ENCODE data around the gene CCDC33.

The CCDC33 gene

GRCh38 chr15:74320352-74321247, 84.5 kb downstream of the CCDC33 start:
- Histone ChIP-seq H4K8ac (ENCODE audit: low read depth, low read length) (no peak overlapping the region), H3K4me1 (ENCODE audit: control insufficient read depth in 2 of 2, insufficient read depth in 1 of 2, low read depth in 1 of 2, low read length in 2 of 2) (peaks cover 24 to 42% of the 10 kb centered on the region in 2 donors), H3K36me3 (replicated peaks in 1 of 2; ENCODE audit: control insufficient read depth in 2 of 2, insufficient read depth in 2 of 2, low read length in 2 of 2) (no peaks in the 10 kb centered on the region), H2BK15ac (ENCODE audit: low read length) (no peak overlapping the region), H3K14ac (ENCODE audit: low read length) (peak overlapping the region; percentile 65), H2BK12ac (ENCODE audit: low read length) (peak overlapping the region; percentile 53), H2AFZ (ENCODE audit: low read length) (peak overlapping the region; percentile 64), H3K18ac (ENCODE audit: low read length) (peak overlapping the region; percentile 83), H2BK5ac (ENCODE audit: low read length) (peak overlapping the region; percentile 59), H3K4me3 (ENCODE audit: low read length in 2 of 2) (no peak overlapping the region), H2BK120ac (ENCODE audit: low read depth, low read length) (peak overlapping the region; percentile 16), H3K4ac (ENCODE audit: low read length) (no peak overlapping the region), H4K91ac (ENCODE audit: low read depth, low read length, poor library complexity) (no peak overlapping the region), H3K27ac (replicated peaks; ENCODE audit: low read length) (peak overlapping the region; percentile 47), H3K4me2 (ENCODE audit: insufficient read depth, low read length, poor library complexity, severe bottlenecking) (no peak overlapping the region), H3K9me3 (replicated peaks in 1 of 2; ENCODE audit: control insufficient read depth in 2 of 2, insufficient read depth in 1 of 2, low read depth in 1 of 2, low read length in 2 of 2) (no peaks in the 10 kb centered on the region), H3K9ac (ENCODE audit: low read depth, low read length, poor library complexity) (peak overlapping the region; percentile 46), H3K79me1 (ENCODE audit: low read depth, low read length) (no peaks in the 10 kb centered on the region), H3K27me3 (ENCODE audit: control insufficient read depth in 3 of 3, insufficient read depth in 3 of 3, low read depth in 1 of 3, low read length in 3 of 3) (peaks cover 0 to 3% (median 1%) of the 10 kb centered on the region in 3 experiments), H3K23ac (ENCODE audit: low read depth, low read length, poor library complexity) (peak overlapping the region; percentile 13), H2AK5ac (ENCODE audit: low read depth, low read length) (peak overlapping the region; percentile 94)
- no peak for DNase-seq (ENCODE audit: low spot score)
- WGBS, 2 donors (ENCODE audit: extremely low coverage in 2 of 2, insufficient read length in 2 of 2, insufficient replicate concordance in 1 of 2) = no CpG with 5 or more reads among the region's 10 CpGs

GRCh38 chr15:74322558-74323180, 86.5 kb downstream of the CCDC33 start:
- Histone ChIP-seq H3K27ac (replicated peaks; ENCODE audit: low read length) (no peak overlapping the region), H3K36me3 (replicated peaks in 1 of 2; ENCODE audit: control insufficient read depth in 2 of 2, insufficient read depth in 2 of 2, low read length in 2 of 2) (no peaks in the 10 kb centered on the region), H2BK15ac (ENCODE audit: low read length) (no peak overlapping the region), H4K91ac (ENCODE audit: low read depth, low read length, poor library complexity) (no peak overlapping the region), H2AFZ (ENCODE audit: low read length) (peak overlapping the region; percentile 33), H3K4ac (ENCODE audit: low read length) (no peak overlapping the region), H3K18ac (ENCODE audit: low read length) (no peak overlapping the region), H3K27me3 (ENCODE audit: control insufficient read depth in 3 of 3, insufficient read depth in 3 of 3, low read depth in 1 of 3, low read length in 3 of 3) (peaks cover 0 to 6% (median 1%) of the 10 kb centered on the region in 3 experiments), H3K14ac (ENCODE audit: low read length) (no peak overlapping the region), H3K9me3 (replicated peaks in 1 of 2; ENCODE audit: control insufficient read depth in 2 of 2, insufficient read depth in 1 of 2, low read depth in 1 of 2, low read length in 2 of 2) (no peaks in the 10 kb centered on the region), H3K4me3 (ENCODE audit: low read length in 2 of 2) (peak overlapping the region in 1 of 2 donors; percentile 19), H3K79me1 (ENCODE audit: low read depth, low read length) (no peaks in the 10 kb centered on the region), H2BK5ac (ENCODE audit: low read length) (no peak overlapping the region), H3K4me1 (ENCODE audit: control insufficient read depth in 2 of 2, insufficient read depth in 1 of 2, low read depth in 1 of 2, low read length in 2 of 2) (peaks cover 18 to 36% of the 10 kb centered on the region in 2 donors), H4K8ac (ENCODE audit: low read depth, low read length) (no peak overlapping the region), H3K9ac (ENCODE audit: low read depth, low read length, poor library complexity) (no peak overlapping the region), H3K4me2 (ENCODE audit: insufficient read depth, low read length, poor library complexity, severe bottlenecking) (no peak overlapping the region), H2BK120ac (ENCODE audit: low read depth, low read length) (no peak overlapping the region), H2BK12ac (ENCODE audit: low read length) (no peak overlapping the region), H2AK5ac (ENCODE audit: low read depth, low read length) (no peak overlapping the region), H3K23ac (ENCODE audit: low read depth, low read length, poor library complexity) (peak overlapping the region; percentile 29)
- DNase-seq (ENCODE audit: low spot score) = no peak
- WGBS, 2 donors (ENCODE audit: extremely low coverage in 2 of 2, insufficient read length in 2 of 2, insufficient replicate concordance in 1 of 2) = no CpG with 5 or more reads among the region's 6 CpGs

GRCh38 chr15:74324714-74325113, 88.6 kb downstream of the CCDC33 start:
- H3K4ac ChIP-seq (ENCODE audit: low read length) = no peak overlapping the region
- H3K79me1 ChIP-seq (ENCODE audit: low read depth, low read length) = no peaks in the 10 kb centered on the region
- H3K18ac ChIP-seq (ENCODE audit: low read length) = no peak overlapping the region
- H3K9ac ChIP-seq (ENCODE audit: low read depth, low read length, poor library complexity) = peak overlapping the region; percentile 24
- H2BK5ac ChIP-seq (ENCODE audit: low read length) = no peak overlapping the region
- no peak overlapping the region for H3K14ac ChIP-seq (ENCODE audit: low read length)
- no peak overlapping the region for H4K91ac ChIP-seq (ENCODE audit: low read depth, low read length, poor library complexity)
- H2AK5ac ChIP-seq (ENCODE audit: low read depth, low read length) = no peak overlapping the region
- no peaks in the 10 kb centered on the region for H3K36me3 ChIP-seq (replicated peaks in 1 of 2; ENCODE audit: control insufficient read depth in 2 of 2, insufficient read depth in 2 of 2, low read length in 2 of 2)
- no peak overlapping the region for H2BK12ac ChIP-seq (ENCODE audit: low read length)
- H3K4me2 ChIP-seq (ENCODE audit: insufficient read depth, low read length, poor library complexity, severe bottlenecking) = no peak overlapping the region
- peaks cover 0 to 16% (median 1%) of the 10 kb centered on the region in 3 experiments for H3K27me3 ChIP-seq (ENCODE audit: control insufficient read depth in 3 of 3, insufficient read depth in 3 of 3, low read depth in 1 of 3, low read length in 3 of 3)
- no peak for DNase-seq (ENCODE audit: low spot score)
- H4K8ac ChIP-seq (ENCODE audit: low read depth, low read length) = no peak overlapping the region
- no peak overlapping the region for H3K23ac ChIP-seq (ENCODE audit: low read depth, low read length, poor library complexity)
- peaks cover 17 to 27% of the 10 kb centered on the region in 2 donors for H3K4me1 ChIP-seq (ENCODE audit: control insufficient read depth in 2 of 2, insufficient read depth in 1 of 2, low read depth in 1 of 2, low read length in 2 of 2)
- WGBS, 2 donors (ENCODE audit: extremely low coverage in 2 of 2, insufficient read length in 2 of 2, insufficient replicate concordance in 1 of 2) = no CpG with 5 or more reads among the region's 3 CpGs
- H3K4me3 ChIP-seq (ENCODE audit: low read length in 2 of 2) = no peak overlapping the region
- H2AFZ ChIP-seq (ENCODE audit: low read length) = no peak overlapping the region
- H3K27ac ChIP-seq (replicated peaks; ENCODE audit: low read length) = no peak overlapping the region
- no peak overlapping the region for H2BK15ac ChIP-seq (ENCODE audit: low read length)
- H2BK120ac ChIP-seq (ENCODE audit: low read depth, low read length) = no peak overlapping the region
- no peaks in the 10 kb centered on the region for H3K9me3 ChIP-seq (replicated peaks in 1 of 2; ENCODE audit: control insufficient read depth in 2 of 2, insufficient read depth in 1 of 2, low read depth in 1 of 2, low read length in 2 of 2)

- H3K4me1 ChIP-seq (ENCODE audit: control insufficient read depth in 2 of 2, insufficient read depth in 1 of 2, low read depth in 1 of 2, low read length in 2 of 2) = peaks cover 9 to 16% of the 10 kb centered on the region in 2 donors
- DNase-seq (ENCODE audit: low spot score) = no peak
- no peak overlapping the region for H3K4me3 ChIP-seq (ENCODE audit: low read length in 2 of 2)
- peak overlapping the region; percentile 68 for H2BK15ac ChIP-seq (ENCODE audit: low read length)
- no peak overlapping the region for H4K8ac ChIP-seq (ENCODE audit: low read depth, low read length)
- H3K79me1 ChIP-seq (ENCODE audit: low read depth, low read length) = peaks cover 1% of the 10 kb centered on the region
- H2BK12ac ChIP-seq (ENCODE audit: low read length) = no peak overlapping the region
- peak overlapping the region; percentile 38 for H2AK5ac ChIP-seq (ENCODE audit: low read depth, low read length)
- H2BK120ac ChIP-seq (ENCODE audit: low read depth, low read length) = no peak overlapping the region
- no peak overlapping the region for H3K14ac ChIP-seq (ENCODE audit: low read length)
- H3K18ac ChIP-seq (ENCODE audit: low read length) = peak overlapping the region; percentile 88
- no peak overlapping the region for H4K91ac ChIP-seq (ENCODE audit: low read depth, low read length, poor library complexity)
- peaks cover 0 to 30% (median 1%) of the 10 kb centered on the region in 3 experiments for H3K27me3 ChIP-seq (ENCODE audit: control insufficient read depth in 3 of 3, insufficient read depth in 3 of 3, low read depth in 1 of 3, low read length in 3 of 3)
- H3K4me2 ChIP-seq (ENCODE audit: insufficient read depth, low read length, poor library complexity, severe bottlenecking) = no peak overlapping the region
- no peak overlapping the region for H3K4ac ChIP-seq (ENCODE audit: low read length)
- H3K27ac ChIP-seq (replicated peaks; ENCODE audit: low read length) = no peak overlapping the region
- peak overlapping the region; percentile 52 for H3K23ac ChIP-seq (ENCODE audit: low read depth, low read length, poor library complexity)
- H3K9ac ChIP-seq (ENCODE audit: low read depth, low read length, poor library complexity) = peak overlapping the region; percentile 50
- no peak overlapping the region for H2AFZ ChIP-seq (ENCODE audit: low read length)
- WGBS, 2 donors (ENCODE audit: extremely low coverage in 2 of 2, insufficient read length in 2 of 2, insufficient replicate concordance in 1 of 2) = no CpG with 5 or more reads among the region's 4 CpGs
- H2BK5ac ChIP-seq (ENCODE audit: low read length) = peak overlapping the region; percentile 11
- no peaks in the 10 kb centered on the region for H3K9me3 ChIP-seq (replicated peaks in 1 of 2; ENCODE audit: control insufficient read depth in 2 of 2, insufficient read depth in 1 of 2, low read depth in 1 of 2, low read length in 2 of 2)
- H3K36me3 ChIP-seq (replicated peaks in 1 of 2; ENCODE audit: control insufficient read depth in 2 of 2, insufficient read depth in 2 of 2, low read length in 2 of 2) = no peaks in the 10 kb centered on the region
Observed at GRCh38 chr15:74326746-74327145, 90.6 kb downstream of the CCDC33 start.
